Stimulated activated naive CD8-positive, alpha-beta T cell treated with anti-CD3 and anti-CD28 coated beads, Interleukin-15, Interleukin-2, amounts not matched to agents 100 ng/mL and 50 ng/mL, for 24 hours (primary cell): ENCODE results near the gene TRIM9.

ENCODE experiments used
- H3K27ac Mint-ChIP-seq: one replicate; pipeline ENCODE4 v1.8.0; 2021; ENCODE audit warnings: mild to moderate bottlenecking, mixed read lengths
- H3K27me3 Mint-ChIP-seq: one replicate; pipeline ENCODE4 v1.8.0; 2021; ENCODE audit warnings: mixed read lengths
- H3K36me3 Mint-ChIP-seq: one replicate; pipeline ENCODE4 v1.8.0; 2021; ENCODE audit warnings: low read depth, mixed read lengths
- H3K4me1 Mint-ChIP-seq: one replicate; pipeline ENCODE4 v1.8.0; 2021; ENCODE audit warnings: low read depth, mixed read lengths
- H3K4me3 Mint-ChIP-seq: one replicate; pipeline ENCODE4 v1.8.0; 2021; ENCODE audit warnings: mild to moderate bottlenecking, mixed read lengths
- H3K9me3 Mint-ChIP-seq: one replicate; pipeline ENCODE4 v1.8.0; 2021; ENCODE audit warnings: mixed read lengths

TRIM9 gene

DNA sequence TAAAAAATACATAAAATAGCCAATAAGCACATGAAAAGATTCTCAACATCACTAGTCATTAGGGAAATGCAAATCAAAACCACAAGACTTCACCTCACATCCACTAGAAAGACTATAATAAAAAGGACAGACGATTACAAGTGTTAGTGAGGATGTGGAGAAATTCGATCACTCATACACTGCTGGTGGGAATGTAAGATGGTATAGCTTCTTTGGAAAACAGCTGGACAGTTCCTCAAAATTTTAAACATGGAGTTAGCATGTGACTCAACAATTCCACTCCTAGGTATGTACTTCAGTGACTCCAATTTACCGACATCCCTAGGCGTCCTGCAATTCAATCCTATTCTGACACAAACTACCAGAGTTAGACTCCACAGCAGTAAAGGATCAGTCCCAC lies 13.7 kb downstream of the TRIM9 start:
- H3K27me3 Mint-ChIP-seq, result peaks cover 4% of the 10 kb centered on the region
- H3K27ac Mint-ChIP-seq, result no peak overlapping the region
- H3K9me3 Mint-ChIP-seq, result no peaks in the 10 kb centered on the region
- no peak overlapping the region for H3K4me3 Mint-ChIP-seq
- H3K4me1 Mint-ChIP-seq, result no peaks in the 10 kb centered on the region
- no peaks in the 10 kb centered on the region for H3K36me3 Mint-ChIP-seq

DNA sequence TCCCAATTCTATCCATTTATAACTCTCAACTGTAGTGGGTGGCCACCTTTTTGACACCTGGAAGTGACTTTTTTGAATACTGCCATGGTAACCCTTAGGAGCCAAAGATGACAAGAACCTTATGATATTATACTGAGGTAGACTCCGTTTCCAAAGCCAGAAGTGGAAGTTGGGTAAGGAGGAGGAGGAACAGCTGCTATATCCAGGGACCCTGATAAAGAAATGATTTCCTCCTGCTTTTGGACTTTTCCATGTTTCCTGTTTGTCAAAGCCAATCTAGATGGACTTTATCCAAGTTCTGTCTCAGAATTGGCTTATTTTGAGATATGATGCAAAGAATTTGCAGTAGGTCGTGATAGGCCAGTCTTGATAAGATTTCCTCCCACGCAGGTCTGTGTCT lies 14.3 kb downstream of the TRIM9 start:
- Mint-ChIP-seq H3K27me3 (peaks cover 4% of the 10 kb centered on the region), H3K36me3 (no peaks in the 10 kb centered on the region), H3K27ac (no peak overlapping the region), H3K4me3 (no peak overlapping the region), H3K4me1 (no peaks in the 10 kb centered on the region), H3K9me3 (no peaks in the 10 kb centered on the region)

DNA sequence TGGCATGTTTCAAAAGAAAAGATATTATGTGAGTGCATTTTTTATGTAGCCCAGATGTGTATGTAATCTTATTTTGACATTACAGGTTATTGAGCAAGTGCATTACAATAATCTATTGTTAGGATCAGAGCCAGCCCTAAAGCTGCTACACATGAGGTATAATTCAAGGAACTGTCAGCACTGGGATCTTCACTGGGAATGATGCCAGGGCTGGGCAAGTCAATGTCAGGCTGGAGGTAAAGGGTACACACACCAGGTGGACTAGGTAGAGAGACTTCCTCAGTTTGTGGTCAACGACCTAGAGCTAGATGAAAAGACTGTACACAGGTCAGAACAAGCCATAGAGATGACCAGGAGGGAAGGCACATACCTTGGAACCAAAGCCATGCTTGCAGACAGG lies 15.4 kb downstream of the TRIM9 start:
- Mint-ChIP-seq H3K4me3 (no peak overlapping the region), H3K36me3 (no peaks in the 10 kb centered on the region), H3K27me3 (peaks cover 5% of the 10 kb centered on the region), H3K9me3 (no peaks in the 10 kb centered on the region), H3K4me1 (no peaks in the 10 kb centered on the region), H3K27ac (no peak overlapping the region)

DNA sequence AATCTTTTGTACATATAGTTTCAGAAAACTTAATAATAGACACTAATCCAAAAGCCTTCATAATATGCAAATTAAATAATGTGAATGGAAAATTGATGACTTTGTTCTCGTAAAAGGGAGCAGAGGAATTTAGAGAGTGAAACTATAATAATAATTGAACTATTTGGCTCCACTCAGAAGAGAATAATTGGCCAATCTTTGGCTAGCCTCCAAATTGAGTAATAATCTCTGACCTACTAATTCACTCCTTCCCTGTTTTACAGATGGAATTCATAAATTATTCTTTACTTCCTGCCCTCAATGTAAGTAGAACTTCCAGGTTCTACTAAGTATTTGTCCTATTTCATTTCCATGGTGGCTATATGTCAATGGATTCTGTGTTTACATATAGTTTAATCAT lies 15.8 kb downstream of the TRIM9 start:
- Mint-ChIP-seq H3K27me3 (peaks cover 8% of the 10 kb centered on the region), H3K4me3 (no peak overlapping the region), H3K9me3 (no peaks in the 10 kb centered on the region), H3K27ac (no peak overlapping the region), H3K36me3 (no peaks in the 10 kb centered on the region), H3K4me1 (no peaks in the 10 kb centered on the region)

DNA sequence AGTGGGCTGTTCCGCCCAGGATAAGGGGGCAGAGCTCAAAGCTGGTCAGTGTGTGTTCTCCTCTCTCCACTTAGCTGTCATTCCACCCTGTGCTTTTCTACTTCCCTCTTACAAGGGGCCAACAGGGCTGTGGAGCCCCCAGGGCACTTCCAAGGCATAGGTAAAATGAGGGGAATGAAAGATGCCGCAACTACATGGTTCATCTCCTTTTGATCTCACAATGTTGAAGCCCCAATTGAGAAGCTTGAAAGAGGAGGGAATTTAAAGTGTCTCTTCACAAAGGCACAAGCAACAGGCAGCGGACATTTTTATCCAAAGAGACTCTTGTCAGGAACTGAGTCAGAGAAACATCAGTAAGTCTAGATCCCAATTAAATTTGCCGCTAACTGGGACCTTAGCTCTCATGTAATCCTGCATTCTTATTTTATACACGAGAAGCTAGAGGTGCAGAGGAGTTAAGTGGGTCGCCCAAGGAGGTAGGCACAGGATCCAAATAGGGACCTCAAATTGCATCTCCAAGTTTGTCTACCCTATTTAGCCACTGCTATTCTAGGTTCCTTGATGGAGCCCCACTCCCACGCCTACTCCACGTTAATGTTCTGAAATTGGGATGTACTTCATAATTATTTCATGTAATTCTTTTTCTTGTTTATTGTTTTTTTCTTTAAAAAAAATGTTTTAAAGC lies 20.1 kb downstream of the TRIM9 start:
- no peak overlapping the region for H3K27ac Mint-ChIP-seq
- H3K36me3 Mint-ChIP-seq, result no peaks in the 10 kb centered on the region
- no peak overlapping the region for H3K4me3 Mint-ChIP-seq
- no peaks in the 10 kb centered on the region for H3K4me1 Mint-ChIP-seq
- no peaks in the 10 kb centered on the region for H3K9me3 Mint-ChIP-seq
- peaks cover 5% of the 10 kb centered on the region for H3K27me3 Mint-ChIP-seq

DNA sequence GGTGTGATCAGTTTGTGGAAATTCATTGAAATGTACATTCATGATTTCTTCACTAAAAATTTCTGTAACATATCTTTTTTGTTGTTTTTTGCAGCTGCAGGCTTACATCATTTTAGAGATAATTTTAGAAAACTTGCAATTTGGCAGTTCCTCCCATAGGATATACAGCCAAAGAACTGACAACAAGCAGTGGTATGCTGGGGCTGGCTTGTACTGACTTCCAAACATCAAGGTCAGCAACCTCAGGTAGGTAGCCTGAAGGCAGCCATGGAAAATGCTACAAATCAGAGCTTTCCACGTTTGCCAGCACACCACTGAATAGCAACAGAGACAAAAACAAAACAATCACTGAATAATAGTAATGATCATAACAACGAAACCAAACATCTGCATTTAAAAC lies 21.2 kb downstream of the TRIM9 start:
- Mint-ChIP-seq H3K36me3 (no peaks in the 10 kb centered on the region), H3K27ac (no peak overlapping the region), H3K9me3 (no peaks in the 10 kb centered on the region), H3K27me3 (peaks cover 5% of the 10 kb centered on the region), H3K4me1 (no peaks in the 10 kb centered on the region), H3K4me3 (no peak overlapping the region)

DNA sequence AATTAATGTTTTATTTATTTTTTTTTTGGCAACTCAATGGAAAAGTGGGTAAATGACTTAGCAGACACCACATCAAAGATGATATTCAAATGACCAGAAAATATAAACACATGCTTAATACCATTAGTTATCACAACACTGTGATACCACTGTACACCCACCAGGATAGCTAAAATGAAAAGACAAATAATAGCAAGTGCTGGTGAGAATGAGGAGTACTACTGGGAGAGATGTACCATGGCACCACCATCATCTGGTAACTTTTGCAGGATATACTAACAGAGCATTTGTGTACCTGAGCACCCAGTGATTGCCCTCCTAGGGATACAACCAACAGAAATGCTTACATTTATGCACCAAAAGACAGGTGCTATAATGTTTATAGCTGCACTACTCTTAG lies 21.9 kb downstream of the TRIM9 start:
- Mint-ChIP-seq H3K4me1 (no peaks in the 10 kb centered on the region), H3K36me3 (no peaks in the 10 kb centered on the region), H3K27me3 (peaks cover 5% of the 10 kb centered on the region), H3K4me3 (no peak overlapping the region), H3K9me3 (no peaks in the 10 kb centered on the region), H3K27ac (no peak overlapping the region)

DNA sequence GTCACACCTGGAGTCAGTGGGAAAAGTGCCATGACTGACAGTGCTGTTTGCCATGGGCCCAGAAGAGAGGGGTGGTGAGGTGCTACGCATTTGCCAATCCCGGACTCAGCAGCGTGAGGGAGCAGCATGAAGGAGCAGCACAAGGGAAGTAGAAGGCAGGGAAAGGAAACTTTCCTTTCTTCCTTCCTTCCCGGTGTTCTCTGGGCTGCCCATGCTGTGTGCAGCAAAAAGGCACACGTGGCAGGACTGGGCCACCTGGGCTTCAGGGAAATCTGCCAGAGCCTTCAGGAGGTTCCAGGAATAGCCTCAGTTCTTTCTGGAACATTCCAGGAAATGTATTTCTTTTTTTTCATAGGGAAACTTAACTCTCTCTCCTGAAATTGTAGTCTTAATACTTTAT lies 23.0 kb downstream of the TRIM9 start:
- Mint-ChIP-seq H3K27ac (no peak overlapping the region), H3K9me3 (no peaks in the 10 kb centered on the region), H3K4me3 (no peak overlapping the region), H3K27me3 (peaks cover 5% of the 10 kb centered on the region), H3K36me3 (no peaks in the 10 kb centered on the region), H3K4me1 (no peaks in the 10 kb centered on the region)

DNA sequence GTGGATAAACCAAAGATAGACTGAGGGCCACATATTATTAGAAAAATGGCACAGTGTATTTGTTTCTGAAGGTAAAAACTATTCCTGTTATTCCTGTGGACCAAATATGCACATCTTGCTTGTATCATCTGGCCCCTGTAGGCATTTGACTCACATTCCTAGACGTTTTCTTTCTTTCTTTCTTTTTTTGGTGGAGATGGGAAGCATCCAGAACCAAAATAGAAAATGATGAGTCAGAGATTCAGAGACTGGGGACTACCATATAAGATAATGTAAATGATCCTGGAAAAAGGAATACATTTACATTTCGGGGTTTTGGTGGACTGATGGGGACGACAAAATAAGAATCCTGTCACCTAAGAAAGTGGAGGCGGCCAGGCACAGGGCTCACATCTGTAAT lies 24.2 kb downstream of the TRIM9 start:
- no peaks in the 10 kb centered on the region for H3K4me1 Mint-ChIP-seq
- no peak overlapping the region for H3K4me3 Mint-ChIP-seq
- H3K36me3 Mint-ChIP-seq, result no peaks in the 10 kb centered on the region
- H3K27ac Mint-ChIP-seq, result no peak overlapping the region
- peaks cover 5% of the 10 kb centered on the region for H3K27me3 Mint-ChIP-seq
- H3K9me3 Mint-ChIP-seq, result no peaks in the 10 kb centered on the region

DNA sequence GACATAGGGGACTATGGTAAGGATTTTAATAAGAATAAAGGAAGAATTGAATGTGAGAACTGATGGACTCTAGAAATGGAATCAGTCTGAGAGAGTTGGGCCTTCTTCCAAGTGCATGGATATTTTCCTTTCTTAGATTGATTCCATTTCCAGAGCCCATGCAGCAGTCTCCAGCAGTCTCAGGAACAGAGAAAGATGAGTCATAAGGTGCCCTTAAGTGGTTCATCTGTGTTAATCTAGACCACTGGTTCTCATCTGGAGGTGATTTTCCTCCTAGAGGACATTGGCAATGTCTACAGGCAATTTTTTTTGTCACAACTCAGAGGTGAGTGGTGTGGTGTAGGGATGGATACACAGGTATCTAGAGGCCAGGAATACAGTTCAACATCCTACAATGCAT lies 25.9 kb downstream of the TRIM9 start:
- H3K9me3 Mint-ChIP-seq, result no peaks in the 10 kb centered on the region
- no peak overlapping the region for H3K4me3 Mint-ChIP-seq
- H3K27ac Mint-ChIP-seq, result no peak overlapping the region
- H3K4me1 Mint-ChIP-seq, result no peaks in the 10 kb centered on the region
- no peaks in the 10 kb centered on the region for H3K36me3 Mint-ChIP-seq
- no peaks in the 10 kb centered on the region for H3K27me3 Mint-ChIP-seq

DNA sequence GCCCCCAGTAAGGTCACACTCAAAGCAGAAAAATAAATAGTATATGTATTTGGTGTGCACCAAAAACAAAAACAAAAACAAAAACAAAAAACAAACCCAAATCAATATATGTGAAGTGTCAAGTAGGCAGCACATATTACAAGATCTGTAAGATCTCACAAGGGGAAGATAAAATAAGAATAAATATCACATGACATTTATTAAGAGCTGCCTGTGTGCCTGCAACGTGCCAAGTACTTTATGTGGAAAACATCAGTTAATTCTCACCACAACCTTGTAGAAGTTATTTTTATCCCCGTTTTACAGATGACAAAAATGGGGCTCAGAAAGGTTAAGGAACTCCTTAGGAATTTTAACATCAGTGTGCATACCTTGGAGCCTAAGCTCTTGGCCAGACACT lies 26.6 kb downstream of the TRIM9 start:
- Mint-ChIP-seq H3K9me3 (no peaks in the 10 kb centered on the region), H3K4me1 (no peaks in the 10 kb centered on the region), H3K4me3 (no peak overlapping the region), H3K27me3 (no peaks in the 10 kb centered on the region), H3K36me3 (no peaks in the 10 kb centered on the region), H3K27ac (no peak overlapping the region)

DNA sequence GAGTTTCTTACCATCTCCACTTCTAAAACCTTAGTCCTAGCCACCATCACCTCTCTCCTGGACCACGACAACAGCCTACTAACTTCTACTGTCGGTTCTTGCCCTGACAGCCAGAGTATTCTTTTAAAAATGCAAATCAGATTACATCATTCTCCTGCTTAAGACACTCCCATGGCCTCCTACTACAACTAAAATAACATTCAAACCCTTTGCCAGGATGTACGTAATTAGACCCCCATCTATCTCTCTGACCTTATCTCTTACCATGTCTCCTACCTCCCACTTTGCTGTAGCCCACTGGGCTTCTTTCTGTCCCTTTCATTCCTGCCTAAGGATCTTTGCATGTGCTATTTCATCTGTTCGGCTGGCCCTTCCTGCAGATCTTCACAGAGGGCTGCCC lies 27.6 kb downstream of the TRIM9 start:
- Mint-ChIP-seq H3K9me3 (peaks cover 9% of the 10 kb centered on the region), H3K36me3 (no peaks in the 10 kb centered on the region), H3K4me1 (no peaks in the 10 kb centered on the region), H3K27me3 (no peaks in the 10 kb centered on the region), H3K4me3 (no peak overlapping the region), H3K27ac (no peak overlapping the region)

DNA sequence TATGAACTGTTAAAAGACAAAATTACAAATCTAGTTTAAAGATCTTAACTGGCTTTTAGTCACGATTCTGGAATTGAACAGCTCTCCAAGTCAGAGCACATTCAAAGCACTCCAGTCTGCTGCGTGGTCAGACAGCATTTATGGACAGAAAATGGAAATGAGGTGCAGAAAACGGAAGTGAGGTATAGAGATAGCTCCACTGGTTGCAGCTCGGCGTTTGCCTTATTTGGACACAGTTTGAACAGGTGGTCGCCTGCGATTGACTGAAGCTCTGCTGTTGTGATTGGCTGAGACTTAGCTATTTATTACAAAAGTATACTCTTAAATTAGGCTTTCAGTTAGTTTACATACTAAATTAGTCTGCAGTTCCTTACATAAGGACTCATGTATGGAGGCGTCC lies 28.3 kb downstream of the TRIM9 start:
- Mint-ChIP-seq H3K9me3 (peaks cover 12% of the 10 kb centered on the region), H3K27me3 (no peaks in the 10 kb centered on the region), H3K36me3 (no peaks in the 10 kb centered on the region), H3K4me1 (no peaks in the 10 kb centered on the region), H3K27ac (no peak overlapping the region), H3K4me3 (no peak overlapping the region)

DNA sequence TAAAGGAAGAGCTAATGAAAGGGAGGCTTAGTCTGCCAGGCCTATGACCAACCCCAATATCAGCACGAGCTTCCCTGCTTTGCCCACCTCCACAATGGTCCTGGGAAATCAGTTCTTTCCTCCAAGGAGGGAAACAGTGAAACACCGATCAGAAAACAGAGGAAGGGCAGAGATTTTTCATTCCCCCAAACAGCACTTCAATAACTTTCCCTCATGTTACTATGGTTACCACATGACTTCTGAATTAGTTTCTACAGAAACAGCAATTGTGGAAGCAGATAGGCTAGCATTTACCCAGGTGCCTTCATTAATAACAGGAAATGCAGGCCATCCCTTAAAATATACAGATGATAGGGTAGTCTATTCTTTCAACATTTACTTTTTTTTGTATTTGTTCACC lies 35.9 kb downstream of the TRIM9 start:
- Mint-ChIP-seq H3K36me3 (no peaks in the 10 kb centered on the region), H3K27me3 (peaks cover 4% of the 10 kb centered on the region), H3K27ac (no peak overlapping the region), H3K4me1 (no peaks in the 10 kb centered on the region), H3K4me3 (no peak overlapping the region), H3K9me3 (peaks cover 12% of the 10 kb centered on the region)

DNA sequence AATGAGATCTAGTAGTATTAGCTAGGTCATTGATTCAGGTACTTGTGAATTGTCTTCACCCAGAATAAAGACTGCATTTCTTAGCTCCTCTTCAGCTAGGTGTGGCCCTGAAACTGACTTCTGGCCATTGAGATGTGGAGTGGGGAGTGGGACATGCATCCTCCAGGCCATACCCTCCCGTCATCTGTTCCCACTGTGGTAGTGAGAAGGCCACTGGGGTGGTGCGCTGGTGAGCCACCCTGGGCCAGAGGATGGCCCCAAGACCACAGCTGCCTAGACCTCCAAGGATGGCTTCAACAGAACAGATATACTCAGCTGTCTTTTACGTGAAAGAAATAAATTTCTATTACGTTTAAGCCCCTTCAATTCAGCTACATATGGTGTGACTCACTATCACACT lies 36.5 kb downstream of the TRIM9 start:
- H3K9me3 Mint-ChIP-seq, result peaks cover 12% of the 10 kb centered on the region
- H3K4me1 Mint-ChIP-seq, result no peaks in the 10 kb centered on the region
- H3K4me3 Mint-ChIP-seq, result no peak overlapping the region
- no peak overlapping the region for H3K27ac Mint-ChIP-seq
- peaks cover 4% of the 10 kb centered on the region for H3K27me3 Mint-ChIP-seq
- H3K36me3 Mint-ChIP-seq, result no peaks in the 10 kb centered on the region

DNA sequence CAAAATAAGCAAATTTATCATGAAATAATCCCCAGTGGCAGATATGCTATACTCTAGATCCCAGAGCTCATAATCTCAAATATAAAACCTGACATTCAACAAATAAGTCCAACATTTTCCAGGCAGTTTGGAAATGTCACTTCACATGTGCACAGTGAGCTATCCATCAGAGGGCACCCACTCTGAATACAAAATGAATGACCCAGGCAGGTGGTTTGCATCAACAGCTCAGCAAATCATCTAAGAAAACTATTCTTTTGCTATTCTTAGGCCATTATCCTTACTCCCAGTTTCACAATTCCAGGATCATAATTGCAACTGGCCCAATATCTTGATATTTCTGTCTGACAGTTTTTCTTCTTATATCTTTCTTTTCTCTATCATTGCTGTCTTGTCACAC lies 38.5 kb downstream of the TRIM9 start:
- peaks cover 4% of the 10 kb centered on the region for H3K27me3 Mint-ChIP-seq
- H3K36me3 Mint-ChIP-seq, result no peaks in the 10 kb centered on the region
- H3K9me3 Mint-ChIP-seq, result no peaks in the 10 kb centered on the region
- no peak overlapping the region for H3K27ac Mint-ChIP-seq
- no peak overlapping the region for H3K4me3 Mint-ChIP-seq
- H3K4me1 Mint-ChIP-seq, result no peaks in the 10 kb centered on the region
